ENCODE data around the gene RSL24D1.

RSL24D1 gene

DNA sequence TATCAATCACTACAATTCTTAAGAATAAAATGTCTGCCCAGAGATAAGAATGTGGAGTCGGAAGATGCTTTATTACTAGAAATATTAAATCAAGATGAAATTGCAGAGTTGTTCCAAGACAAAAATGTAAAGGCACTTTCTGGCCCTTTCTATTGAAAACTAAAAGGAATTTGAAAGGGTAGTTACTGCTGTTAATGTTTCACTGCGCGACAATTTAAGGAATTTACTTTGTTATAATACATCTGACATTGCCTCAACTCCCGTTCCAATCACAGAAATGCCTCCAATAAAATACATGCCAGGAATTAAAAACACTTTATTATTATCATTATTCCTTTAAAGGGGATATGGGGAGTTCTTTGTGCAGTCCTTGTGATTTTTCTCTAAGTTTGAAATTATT is 26.4 kb downstream of the RSL24D1 start:
- Histone ChIP-seq H3K9me3 (ENCODE audit: insufficient read depth, low read length) (no peaks in the 10 kb centered on the region), H4K20me1 (ENCODE audit: low read depth, low read length) (no peaks in the 10 kb centered on the region), H3K27me3 (ENCODE audit: low read length) (no peaks in the 10 kb centered on the region), H3K9ac (ENCODE audit: low read length) (no peak overlapping the region), H2AFZ (ENCODE audit: low read depth, low read length, severe bottlenecking) (no peak overlapping the region), H3F3A (ENCODE audit: insufficient read depth) (no peaks in the 10 kb centered on the region), H3K9me2 (replicated peaks; ENCODE audit: insufficient read depth, low read length) (no peaks in the 10 kb centered on the region), H3K4me3 (ENCODE audit: insufficient read depth, low read length, poor library complexity, severe bottlenecking) (no peak overlapping the region), H3K4me2 (ENCODE audit: low read depth, low read length, poor library complexity, severe bottlenecking) (no peak overlapping the region), H3K27ac (ENCODE audit: low read depth, low read length) (no peak overlapping the region), H3K36me3 (ENCODE audit: low read length) (no peaks in the 10 kb centered on the region), H3K79me2 (ENCODE audit: insufficient read depth, low read length) (no peaks in the 10 kb centered on the region)
- TF ChIP-seq EZH2phosphoT487 (conservative IDR thresholded peaks at IDR 0.05; ENCODE audit: low read length): no peak
- TF ChIP-seq, protein P1, sequence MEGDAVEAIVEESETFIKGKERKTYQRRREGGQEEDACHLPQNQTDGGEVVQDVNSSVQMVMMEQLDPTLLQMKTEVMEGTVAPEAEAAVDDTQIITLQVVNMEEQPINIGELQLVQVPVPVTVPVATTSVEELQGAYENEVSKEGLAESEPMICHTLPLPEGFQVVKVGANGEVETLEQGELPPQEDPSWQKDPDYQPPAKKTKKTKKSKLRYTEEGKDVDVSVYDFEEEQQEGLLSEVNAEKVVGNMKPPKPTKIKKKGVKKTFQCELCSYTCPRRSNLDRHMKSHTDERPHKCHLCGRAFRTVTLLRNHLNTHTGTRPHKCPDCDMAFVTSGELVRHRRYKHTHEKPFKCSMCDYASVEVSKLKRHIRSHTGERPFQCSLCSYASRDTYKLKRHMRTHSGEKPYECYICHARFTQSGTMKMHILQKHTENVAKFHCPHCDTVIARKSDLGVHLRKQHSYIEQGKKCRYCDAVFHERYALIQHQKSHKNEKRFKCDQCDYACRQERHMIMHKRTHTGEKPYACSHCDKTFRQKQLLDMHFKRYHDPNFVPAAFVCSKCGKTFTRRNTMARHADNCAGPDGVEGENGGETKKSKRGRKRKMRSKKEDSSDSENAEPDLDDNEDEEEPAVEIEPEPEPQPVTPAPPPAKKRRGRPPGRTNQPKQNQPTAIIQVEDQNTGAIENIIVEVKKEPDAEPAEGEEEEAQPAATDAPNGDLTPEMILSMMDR (IDR thresholded peaks at IDR 0.05; ENCODE audit: insufficient read depth, low read length, poor library complexity, severe bottlenecking): no peak

DNA sequence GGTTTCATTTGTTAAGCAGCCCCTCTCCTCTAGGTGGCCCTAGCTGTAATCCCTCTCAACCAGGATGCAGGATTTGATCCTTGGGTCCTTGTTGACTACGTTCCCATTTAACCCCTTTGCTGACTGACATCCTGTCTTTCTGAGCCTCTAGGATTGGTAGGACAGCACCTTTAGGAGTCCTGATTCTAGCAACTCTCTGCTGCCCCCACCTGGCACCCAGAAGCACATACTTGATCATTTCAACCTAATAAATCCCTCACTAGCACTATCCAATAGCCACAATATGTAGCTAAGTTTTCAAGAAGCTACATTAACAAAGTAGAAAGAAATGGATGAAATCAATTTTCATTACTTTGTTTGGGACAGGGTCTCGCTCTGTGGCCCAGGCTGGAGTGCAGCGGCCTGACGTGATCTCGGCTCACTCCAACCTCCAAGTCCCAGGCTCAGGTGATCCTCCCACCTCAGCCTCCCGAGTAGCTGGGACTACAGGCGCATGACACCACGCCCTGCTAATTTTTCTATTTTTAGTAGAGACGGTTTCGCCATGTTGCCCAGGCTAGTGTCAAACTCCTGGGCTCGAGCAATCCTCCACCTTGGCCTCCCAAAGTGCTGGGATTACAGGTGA is 28.3 kb downstream of the RSL24D1 start:
- Histone ChIP-seq H3K27me3 (ENCODE audit: low read length) (no peaks in the 10 kb centered on the region), H3F3A (ENCODE audit: insufficient read depth) (no peaks in the 10 kb centered on the region), H4K20me1 (ENCODE audit: low read depth, low read length) (no peaks in the 10 kb centered on the region), H3K4me3 (ENCODE audit: insufficient read depth, low read length, poor library complexity, severe bottlenecking) (no peak overlapping the region), H3K4me2 (ENCODE audit: low read depth, low read length, poor library complexity, severe bottlenecking) (no peak overlapping the region), H3K9ac (ENCODE audit: low read length) (no peak overlapping the region), H3K36me3 (ENCODE audit: low read length) (no peaks in the 10 kb centered on the region), H2AFZ (ENCODE audit: low read depth, low read length, severe bottlenecking) (no peak overlapping the region), H3K79me2 (ENCODE audit: insufficient read depth, low read length) (no peaks in the 10 kb centered on the region), H3K9me2 (replicated peaks; ENCODE audit: insufficient read depth, low read length) (no peaks in the 10 kb centered on the region), H3K9me3 (ENCODE audit: insufficient read depth, low read length) (no peaks in the 10 kb centered on the region), H3K27ac (ENCODE audit: low read depth, low read length) (no peak overlapping the region)
- TF ChIP-seq EZH2phosphoT487 (conservative IDR thresholded peaks at IDR 0.05; ENCODE audit: low read length): no peak
- TF ChIP-seq, protein P1 (IDR thresholded peaks at IDR 0.05; ENCODE audit: insufficient read depth, low read length, poor library complexity, severe bottlenecking): peak; percentile 95

DNA sequence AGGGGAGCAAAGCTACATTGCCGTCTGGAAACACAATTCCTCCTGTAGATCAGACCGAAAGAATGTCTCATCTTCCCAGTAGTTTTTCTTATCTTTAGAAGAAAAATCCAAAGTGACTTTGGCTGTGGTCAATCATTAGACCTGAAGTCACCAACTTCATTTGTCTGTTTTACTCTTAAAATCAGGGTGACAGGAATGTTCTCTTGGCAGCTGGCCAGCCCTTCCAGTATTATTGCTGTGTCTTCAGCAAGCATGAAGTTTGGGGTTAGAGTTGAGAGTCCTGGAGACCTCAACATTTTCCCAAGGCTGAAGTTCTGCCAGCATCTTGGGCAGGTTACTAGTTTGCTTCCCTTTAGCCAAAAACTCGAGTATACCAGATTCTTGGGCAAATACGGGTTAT is 32.5 kb downstream of the RSL24D1 start:
- no peak overlapping the region for H3K4me3 ChIP-seq (ENCODE audit: insufficient read depth, low read length, poor library complexity, severe bottlenecking)
- no peak for TF ChIP-seq EZH2phosphoT487 (conservative IDR thresholded peaks at IDR 0.05; ENCODE audit: low read length)
- TF ChIP-seq, protein P1 (IDR thresholded peaks at IDR 0.05; ENCODE audit: insufficient read depth, low read length, poor library complexity, severe bottlenecking): no peak
- H3K27ac ChIP-seq (ENCODE audit: low read depth, low read length): no peak overlapping the region
- H3K79me2 ChIP-seq (ENCODE audit: insufficient read depth, low read length): no peaks in the 10 kb centered on the region
- no peak overlapping the region for H3K4me2 ChIP-seq (ENCODE audit: low read depth, low read length, poor library complexity, severe bottlenecking)
- H3F3A ChIP-seq (ENCODE audit: insufficient read depth): no peaks in the 10 kb centered on the region
- no peaks in the 10 kb centered on the region for H3K36me3 ChIP-seq (ENCODE audit: low read length)
- H3K9me2 ChIP-seq (replicated peaks; ENCODE audit: insufficient read depth, low read length): no peaks in the 10 kb centered on the region
- H3K27me3 ChIP-seq (ENCODE audit: low read length): no peaks in the 10 kb centered on the region
- H4K20me1 ChIP-seq (ENCODE audit: low read depth, low read length): no peaks in the 10 kb centered on the region
- no peak overlapping the region for H2AFZ ChIP-seq (ENCODE audit: low read depth, low read length, severe bottlenecking)
- H3K9ac ChIP-seq (ENCODE audit: low read length): no peak overlapping the region
- H3K9me3 ChIP-seq (ENCODE audit: insufficient read depth, low read length): no peaks in the 10 kb centered on the region
